Spleen (tissue), 7 donors: ENCODE results near the gene PRKAB1.

Source experiments
- POLR2A ChIP-seq, 3 donors: fragments of 450-650 bp; IDR thresholded peaks; one replicate each; pipeline ENCODE4 v1.5.1; 2017; ENCODE audit warnings: antibody characterized with exemption in 3 of 3, mild to moderate bottlenecking in 1 of 3
- TF ChIP-seq, protein P1 (sequence below), 11 experiments: fragments of 200-600 bp in 7 of 11; fragments of 450-650 bp in 4 of 11; sonication (generic) in 4 of 11; IDR thresholded peaks in 8 of 11; conservative IDR thresholded peaks in 3 of 11; 1 replicate in 7 of 11; 2 replicates in 4 of 11; pipeline versions ENCODE4 v1.4.0 to v1.8.0; 2016 to 2021; ENCODE audit warnings: antibody characterized with exemption in 11 of 11, inconsistent platforms in 4 of 11, mild to moderate bottlenecking in 1 of 11
- donor health status: DM: no; HTN: no; CAD: no; lungs with moderate emphysema.
- donor health status: DM: no; HTN: no; CAD: no.
- donor health status: DM: no; HTN: no; CAD: no.

DNA sequence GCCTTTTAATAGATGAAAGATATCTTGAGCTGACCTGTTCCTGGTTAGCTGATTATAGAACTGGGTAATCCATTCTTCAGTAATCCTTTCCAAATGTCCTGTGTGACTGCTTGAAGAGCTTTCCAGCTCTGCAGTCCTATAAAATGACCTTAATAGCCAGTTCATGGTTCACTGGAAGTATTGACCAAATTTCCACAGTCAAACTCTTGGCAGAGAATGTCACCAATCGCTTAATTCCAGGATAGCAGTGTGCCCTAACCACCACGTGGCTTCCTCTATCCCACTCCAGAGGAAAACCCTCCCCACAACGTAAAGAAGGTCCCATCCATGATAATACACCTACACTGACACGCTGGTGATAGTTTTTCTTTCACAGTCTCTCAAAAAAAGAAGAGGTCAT is 17.4 kb downstream of the PRKAB1 start:
- TF ChIP-seq, protein P1, sequence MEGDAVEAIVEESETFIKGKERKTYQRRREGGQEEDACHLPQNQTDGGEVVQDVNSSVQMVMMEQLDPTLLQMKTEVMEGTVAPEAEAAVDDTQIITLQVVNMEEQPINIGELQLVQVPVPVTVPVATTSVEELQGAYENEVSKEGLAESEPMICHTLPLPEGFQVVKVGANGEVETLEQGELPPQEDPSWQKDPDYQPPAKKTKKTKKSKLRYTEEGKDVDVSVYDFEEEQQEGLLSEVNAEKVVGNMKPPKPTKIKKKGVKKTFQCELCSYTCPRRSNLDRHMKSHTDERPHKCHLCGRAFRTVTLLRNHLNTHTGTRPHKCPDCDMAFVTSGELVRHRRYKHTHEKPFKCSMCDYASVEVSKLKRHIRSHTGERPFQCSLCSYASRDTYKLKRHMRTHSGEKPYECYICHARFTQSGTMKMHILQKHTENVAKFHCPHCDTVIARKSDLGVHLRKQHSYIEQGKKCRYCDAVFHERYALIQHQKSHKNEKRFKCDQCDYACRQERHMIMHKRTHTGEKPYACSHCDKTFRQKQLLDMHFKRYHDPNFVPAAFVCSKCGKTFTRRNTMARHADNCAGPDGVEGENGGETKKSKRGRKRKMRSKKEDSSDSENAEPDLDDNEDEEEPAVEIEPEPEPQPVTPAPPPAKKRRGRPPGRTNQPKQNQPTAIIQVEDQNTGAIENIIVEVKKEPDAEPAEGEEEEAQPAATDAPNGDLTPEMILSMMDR (IDR thresholded peaks at IDR 0.05 in 8 of 11, conservative IDR thresholded peaks at IDR 0.05 in 3 of 11) = no peak
- TF ChIP-seq POLR2A (IDR thresholded peaks at IDR 0.05) = no peak
